ENCODE results near the gene PDGFB.

PDGFB gene

GRCh38 chr22:39278040-39278439 is 33.3 kb upstream of the PDGFB start:
- no peak overlapping the region for H3K27ac ChIP-seq
- no peaks in the 10 kb centered on the region for H3K27me3 ChIP-seq
- 0 out of 2 replicates have a peak, but pooled peaks cover 3% of the 10 kb centered on the region for H3K4me1 ChIP-seq
- no peaks in the 10 kb centered on the region for H3K36me3 ChIP-seq
- H3K4me3 ChIP-seq, result no peak overlapping the region
- no peak for TF ChIP-seq Cebpa-rat (IDR thresholded peaks at IDR 0.05)
- H3K4me2 ChIP-seq, result no peak overlapping the region
- H3K9ac ChIP-seq, result no peak overlapping the region
- H3K9me3 ChIP-seq, result peaks cover 7% of the 10 kb centered on the region
- H4K20me1 ChIP-seq, result no peaks in the 10 kb centered on the region

- H4K20me1 ChIP-seq, result no peaks in the 10 kb centered on the region
- no peak overlapping the region for H3K27ac ChIP-seq
- no peak overlapping the region for H3K4me2 ChIP-seq
- H3K4me3 ChIP-seq, result no peak overlapping the region
- no peaks in the 10 kb centered on the region for H3K36me3 ChIP-seq
- no peak overlapping the region for H3K9ac ChIP-seq
- TF ChIP-seq Cebpa-rat (IDR thresholded peaks at IDR 0.05), result no peak
- 0 out of 2 replicates have a peak, but pooled peaks cover 3% of the 10 kb centered on the region for H3K4me1 ChIP-seq
- H3K27me3 ChIP-seq, result no peaks in the 10 kb centered on the region
- H3K9me3 ChIP-seq, result peaks cover 7% of the 10 kb centered on the region
Observed at GRCh38 chr22:39277142-39277607, 32.4 kb upstream of the PDGFB start.

DNA sequence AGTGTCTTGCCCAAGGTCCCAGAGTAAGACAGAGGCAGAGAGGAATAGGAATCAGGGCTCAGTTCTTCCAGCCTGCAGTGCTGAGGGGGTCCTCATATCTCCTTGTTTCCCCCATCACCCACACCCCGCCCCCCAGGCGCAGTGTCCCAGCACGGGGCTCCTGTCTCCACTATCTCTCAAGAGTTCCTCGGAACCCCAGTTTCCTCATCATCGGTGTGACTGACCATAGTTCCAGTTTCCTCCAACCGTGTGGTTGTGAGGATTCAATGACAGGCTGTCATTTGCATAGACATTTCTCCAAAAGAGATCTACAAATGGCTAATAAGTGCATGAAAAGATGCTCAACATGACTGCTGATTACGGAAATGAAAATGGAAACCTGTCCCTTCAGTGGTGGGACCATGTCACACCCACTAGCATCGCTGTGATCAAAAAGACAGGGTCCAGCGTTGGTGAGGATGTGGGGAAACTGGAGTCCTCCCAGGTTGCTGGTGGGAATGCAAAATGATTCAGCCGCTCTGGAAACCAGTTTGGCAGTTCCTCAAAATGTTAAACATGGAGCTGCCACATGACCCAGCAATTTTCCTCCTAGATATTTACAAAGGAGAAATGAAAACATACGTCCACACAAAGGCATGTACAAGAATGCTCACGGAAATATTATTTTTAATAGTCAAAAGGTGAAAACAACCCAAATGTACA is 31.8 kb upstream of the PDGFB start:
- Histone ChIP-seq H3K27me3 (no peaks in the 10 kb centered on the region), H3K9me3 (peaks cover 7% of the 10 kb centered on the region), H4K20me1 (no peaks in the 10 kb centered on the region), H3K4me1 (no peaks in the 10 kb centered on the region), H3K4me2 (no peak overlapping the region), H3K4me3 (no peak overlapping the region), H3K27ac (no peak overlapping the region), H3K36me3 (no peaks in the 10 kb centered on the region), H3K9ac (no peak overlapping the region)
- TF ChIP-seq Cebpa-rat (IDR thresholded peaks at IDR 0.05), result no peak

- no peaks in the 10 kb centered on the region for H3K4me1 ChIP-seq
- H3K36me3 ChIP-seq, result no peaks in the 10 kb centered on the region
Observed at GRCh38 chr22:39275814-39276439, 31.1 kb upstream of the PDGFB start.

DNA sequence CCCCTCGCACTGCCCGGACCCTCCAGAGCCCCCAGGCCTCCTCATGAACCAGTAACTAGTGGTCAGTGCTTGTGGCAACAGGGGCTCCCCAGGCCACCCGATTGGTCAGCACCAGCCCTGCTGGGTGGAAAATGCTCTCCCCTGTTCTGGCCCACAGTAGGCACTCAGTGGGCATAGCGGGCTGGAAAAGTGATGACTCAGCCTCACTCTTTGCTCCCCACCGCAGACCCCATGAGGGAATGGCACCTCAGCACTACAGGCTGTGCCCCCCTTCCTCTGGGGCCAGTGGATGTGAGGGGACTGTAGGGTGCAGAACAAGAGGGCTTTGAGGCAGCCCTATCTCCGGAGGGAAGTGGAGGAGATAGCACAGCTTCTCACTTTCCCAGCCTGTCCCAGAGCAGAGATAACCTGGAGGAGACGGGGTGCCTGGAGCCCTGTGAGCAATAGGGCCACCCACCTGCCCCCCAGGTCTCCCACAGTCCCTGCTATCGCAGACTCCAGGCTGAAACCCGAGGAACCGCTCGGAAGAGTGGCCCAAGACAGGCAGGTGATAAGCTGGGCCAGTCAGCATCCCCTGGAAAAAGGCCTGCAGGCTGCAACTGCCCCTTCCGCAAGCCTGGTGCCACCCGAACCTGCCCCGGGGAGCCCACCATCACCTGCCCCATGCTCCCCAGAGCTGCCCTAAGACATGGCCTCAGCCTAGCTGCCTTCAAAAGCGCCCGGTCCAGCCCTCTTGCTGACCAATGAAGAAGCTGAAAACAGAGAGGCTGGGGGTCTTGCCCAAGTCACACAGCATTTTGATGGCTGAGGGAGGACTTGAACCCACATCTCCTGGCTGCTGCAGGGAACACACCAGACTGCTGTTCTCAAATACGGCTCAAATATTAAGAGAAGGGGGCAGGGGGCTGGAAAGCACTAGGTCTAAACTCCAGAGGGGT is 29.4 kb upstream of the PDGFB start:
- Histone ChIP-seq H3K4me1 (0 out of 2 replicates have a peak, but pooled peaks cover 4% of the 10 kb centered on the region), H3K9ac (no peak overlapping the region), H3K4me3 (no peak overlapping the region), H3K4me2 (no peak overlapping the region), H3K36me3 (no peaks in the 10 kb centered on the region), H4K20me1 (no peaks in the 10 kb centered on the region), H3K27me3 (no peaks in the 10 kb centered on the region), H3K9me3 (peaks cover 7% of the 10 kb centered on the region), H3K27ac (no peak overlapping the region)
- no peak for TF ChIP-seq Cebpa-rat (IDR thresholded peaks at IDR 0.05)

More at GRCh38 chr22:39275814-39276439, 31.1 kb upstream of the PDGFB start:
- Histone ChIP-seq H3K9ac (no peak overlapping the region), H3K4me2 (no peak overlapping the region), H3K9me3 (peaks cover 7% of the 10 kb centered on the region), H3K27ac (no peak overlapping the region), H3K27me3 (no peaks in the 10 kb centered on the region), H4K20me1 (no peaks in the 10 kb centered on the region), H3K4me3 (no peak overlapping the region)
- no peak for TF ChIP-seq Cebpa-rat (IDR thresholded peaks at IDR 0.05)

GRCh38 chr22:39270792-39271191 is 26.0 kb upstream of the PDGFB start:
- Histone ChIP-seq H3K36me3 (no peaks in the 10 kb centered on the region), H3K27ac (no peak overlapping the region), H3K4me3 (no peak overlapping the region), H3K9ac (no peak overlapping the region), H3K27me3 (no peaks in the 10 kb centered on the region), H3K4me1 (peaks cover 9% of the 10 kb centered on the region; the same call in 1 of the 2 replicates), H3K4me2 (no peak overlapping the region), H4K20me1 (no peaks in the 10 kb centered on the region), H3K9me3 (no peaks in the 10 kb centered on the region)
- TF ChIP-seq Cebpa-rat (IDR thresholded peaks at IDR 0.05), result no peak

GRCh38 chr22:39270280-39270679 is 25.5 kb upstream of the PDGFB start:
- H3K36me3 ChIP-seq, result no peaks in the 10 kb centered on the region
- H3K4me2 ChIP-seq, result no peak overlapping the region
- H3K27ac ChIP-seq, result no peak overlapping the region
- H3K9me3 ChIP-seq, result no peaks in the 10 kb centered on the region
- no peaks in the 10 kb centered on the region for H3K27me3 ChIP-seq
- H3K9ac ChIP-seq, result no peak overlapping the region
- TF ChIP-seq Cebpa-rat (IDR thresholded peaks at IDR 0.05), result no peak
- H4K20me1 ChIP-seq, result no peaks in the 10 kb centered on the region
- H3K4me3 ChIP-seq, result no peak overlapping the region
- H3K4me1 ChIP-seq, result peaks cover 9% of the 10 kb centered on the region; the same call in 1 of the 2 replicates

DNA sequence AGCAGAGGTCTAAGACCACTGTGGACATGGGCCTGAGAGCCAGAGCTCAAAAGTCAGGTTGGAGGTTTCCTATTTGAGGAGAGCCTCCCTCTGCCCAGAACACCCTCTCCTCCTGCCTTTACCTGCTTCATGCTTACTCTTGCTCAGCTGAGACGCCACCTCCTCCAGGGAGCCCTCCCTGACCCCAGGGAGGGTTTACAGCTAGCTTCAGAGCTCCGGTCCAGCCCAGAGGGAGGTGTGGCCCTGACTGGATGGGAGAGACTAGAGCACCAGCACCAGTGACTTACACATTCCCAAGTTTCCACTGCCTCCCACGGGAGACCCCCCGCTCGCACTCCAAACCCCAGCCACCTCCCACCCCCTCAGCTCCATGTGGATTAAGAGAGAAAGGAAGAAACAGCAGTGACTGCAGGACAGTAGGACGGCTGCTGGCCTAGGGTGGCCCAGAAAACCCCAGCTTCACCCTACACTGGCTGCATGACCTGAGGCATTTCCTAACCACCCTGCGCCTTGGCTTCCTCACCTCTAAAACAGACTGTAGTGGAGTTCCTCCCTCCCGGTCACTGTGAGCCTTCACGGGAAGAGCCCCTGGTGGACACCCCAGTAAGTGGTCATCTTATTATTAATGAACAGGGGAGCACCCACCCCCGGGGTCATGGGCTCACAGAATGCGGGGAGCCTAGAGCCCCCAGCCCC is 24.5 kb upstream of the PDGFB start:
- no peak for TF ChIP-seq Cebpa-rat (IDR thresholded peaks at IDR 0.05)
- Histone ChIP-seq H3K9me3 (no peaks in the 10 kb centered on the region), H3K36me3 (no peaks in the 10 kb centered on the region), H4K20me1 (no peaks in the 10 kb centered on the region), H3K27me3 (no peaks in the 10 kb centered on the region), H3K27ac (no peak overlapping the region), H3K9ac (no peak overlapping the region), H3K4me3 (no peak overlapping the region), H3K4me2 (no peak overlapping the region), H3K4me1 (peaks cover 9% of the 10 kb centered on the region; the same call in 1 of the 2 replicates)

DNA sequence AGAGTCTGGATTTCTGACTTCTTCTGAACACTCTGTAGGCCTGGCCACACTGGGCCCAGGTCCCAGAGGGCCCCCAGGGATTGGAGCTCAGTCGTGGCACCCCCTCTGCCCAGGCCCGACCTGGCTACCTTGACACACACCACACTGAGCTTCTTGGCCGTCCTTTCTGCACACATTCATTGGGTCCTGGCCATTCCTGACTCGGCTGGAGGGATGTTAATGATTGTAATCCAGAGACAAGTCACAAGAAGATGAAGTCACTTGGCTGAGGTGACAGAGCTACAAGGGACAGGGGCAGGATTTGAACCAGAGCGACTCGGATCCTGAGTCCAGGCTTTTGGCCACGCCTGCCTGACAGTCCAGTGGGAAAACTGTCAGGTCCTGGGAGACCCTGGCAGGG is 23.9 kb upstream of the PDGFB start:
- Histone ChIP-seq H3K36me3 (no peaks in the 10 kb centered on the region), H3K9me3 (no peaks in the 10 kb centered on the region), H4K20me1 (no peaks in the 10 kb centered on the region), H3K4me1 (peaks cover 9% of the 10 kb centered on the region; the same call in 1 of the 2 replicates), H3K4me3 (no peak overlapping the region), H3K27ac (no peak overlapping the region), H3K9ac (no peak overlapping the region), H3K27me3 (no peaks in the 10 kb centered on the region), H3K4me2 (no peak overlapping the region)
- TF ChIP-seq Cebpa-rat (IDR thresholded peaks at IDR 0.05), result no peak

Measured in BLaER1 (cell line).